Vagina (tissue), 2 donors: ENCODE results near the gene DHRS11.

Experiments used
- CTCF ChIP-seq, 3 experiments: fragments of 450-650 bp in 2 of 3; fragments of 200-600 bp in 1 of 3; sonication (generic) in 1 of 3; IDR thresholded peaks; one replicate each; pipeline ENCODE4 v1.5.1; 2017 to 2019; ENCODE audit warnings: antibody characterized with exemption in 3 of 3, mild to moderate bottlenecking in 2 of 3, moderate library complexity in 2 of 3
- POLR2AphosphoS5 ChIP-seq, 2 donors: sonication (generic); formaldehyde crosslinking; IDR thresholded peaks; one replicate each; pipeline ENCODE4 v1.9.0; 2017; ENCODE audit warnings: antibody characterized with exemption in 2 of 2, mild to moderate bottlenecking in 2 of 2, low read depth in 1 of 2; ENCODE audit not compliant: insufficient read depth in 1 of 2

GRCh38 chr17:36544307-36545076, 47.2 kb upstream of the DHRS11 start, which contains the start of gene GGNBP2:
- TF ChIP-seq CTCF (IDR thresholded peaks at IDR 0.05) (no peak), POLR2AphosphoS5 (IDR thresholded peaks at IDR 0.05; ENCODE audit: insufficient read depth in 1 of 2, low read depth in 1 of 2) (peak in 1 of 2 donors; percentile 96)
